HTERT RPE-1 (cell line): Measurements from ENCODE around the gene RDX.

Experiments
- in situ Hi-C: fragments of 300-500 bp; cut with MboI; formaldehyde crosslinking; loops from 4 replicates; pipeline ENCODE4 v1.14.3; 2020; ENCODE audit warnings: low sequenced_read_pairs

Gene RDX

GRCh38 chr11:110279881-110280280 lies 16.5 kb downstream of the RDX start:
- in situ Hi-C loops = no loop called here

- in situ Hi-C loops = no loop called here
Measured at GRCh38 chr11:110272919-110273318, 23.5 kb downstream of the RDX start.

GRCh38 chr11:110269996-110270395 lies 26.4 kb downstream of the RDX start:
- in situ Hi-C loops = no loop called here

GRCh38 chr11:110268441-110268840 lies 28.0 kb downstream of the RDX start:
- in situ Hi-C loops = no loop called here

GRCh38 chr11:110262072-110262403 lies 34.4 kb downstream of the RDX start:
- in situ Hi-C loops = no loop called here

- in situ Hi-C loops = no loop called here
Measured at GRCh38 chr11:110261195-110262071, 35.0 kb downstream of the RDX start.

GRCh38 chr11:110253525-110253924 lies 42.9 kb downstream of the RDX start:
- in situ Hi-C loops = no loop called here

GRCh38 chr11:110251836-110252235 lies 44.6 kb downstream of the RDX start:
- in situ Hi-C loops = no loop called here

- in situ Hi-C loops = no loop called here
Measured at GRCh38 chr11:110250168-110250567, 46.2 kb downstream of the RDX start.

- in situ Hi-C loops = no loop called here
Measured at GRCh38 chr11:110249766-110250165, 46.6 kb downstream of the RDX start.

- in situ Hi-C loops = no loop called here
Measured at GRCh38 chr11:110249066-110249465, 47.3 kb downstream of the RDX start.

GRCh38 chr11:110243791-110244190 lies 52.6 kb downstream of the RDX start:
- in situ Hi-C loops = no loop called here

GRCh38 chr11:110242746-110243145 lies 53.7 kb downstream of the RDX start:
- in situ Hi-C loops = no loop called here

- in situ Hi-C loops = no loop called here
Measured at GRCh38 chr11:110242188-110242587, 54.2 kb downstream of the RDX start.

GRCh38 chr11:110235966-110236365 lies 60.4 kb downstream of the RDX start:
- in situ Hi-C loops = no loop called here

- in situ Hi-C loops = no loop called here
Measured at GRCh38 chr11:110230377-110230776, 66.0 kb downstream of the RDX start.

- in situ Hi-C loops = loop anchor here (25.0 kb wide), 1 partner anchor 143 kb away; no protein-coding TSS in a partner anchor
Measured at GRCh38 chr11:110219006-110219785, 77.2 kb downstream of the RDX start.

GRCh38 chr11:110217936-110218335 lies 78.5 kb downstream of the RDX start:
- in situ Hi-C loops = loop anchor here (25.0 kb wide), 1 partner anchor 144 kb away; no protein-coding TSS in a partner anchor

- in situ Hi-C loops = loop anchor here (25.0 kb wide), 1 partner anchor 145 kb away; no protein-coding TSS in a partner anchor
Measured at GRCh38 chr11:110217223-110217877, 79.1 kb downstream of the RDX start.

- in situ Hi-C loops = loop anchor here (25.0 kb wide), 1 partner anchor 153 kb away; no protein-coding TSS in a partner anchor
Measured at GRCh38 chr11:110209313-110209694, 87.1 kb downstream of the RDX start.

GRCh38 chr11:110208678-110209312 lies 87.6 kb downstream of the RDX start:
- in situ Hi-C loops = loop anchor here (25.0 kb wide), 1 partner anchor 154 kb away; no protein-coding TSS in a partner anchor
